Vagina (tissue), 2 donors: Measurements from ENCODE around the gene MRPL24. TPM values are rescaled to one million over a fixed set of nuclear protein-coding genes. Genes with fewer than 3 reads are reported as not detected.

Experiments used
- DNase-seq, 2 donors: peaks; one replicate each; pipeline ENCODE4 v3.0.0-alpha.2; 2017; ENCODE audit errors: extremely low spot score in 2 of 2
- H3K27ac ChIP-seq: fragments of 200-600 bp; sonication (generic); one replicate; pipeline ENCODE4 v1.5.1; 2019
- H3K27me3 ChIP-seq: fragments of 200-600 bp; sonication (generic); one replicate; pipeline ENCODE4 v1.5.1; 2019
- H3K36me3 ChIP-seq, 2 donors: fragments of 200-600 bp; sonication (generic); one replicate each; pipeline ENCODE4 v1.5.1; 2017 to 2019
- H3K4me1 ChIP-seq: fragments of 200-600 bp; sonication (generic); one replicate; pipeline ENCODE4 v1.5.1; 2019
- H3K4me3 ChIP-seq, 2 donors: fragments of 200-600 bp; sonication (generic); 1 replicate in 1 of 2; 2 replicates in 1 of 2; pipeline ENCODE4 v1.5.1; 2016 to 2019
- H3K9me3 ChIP-seq: fragments of 200-600 bp; sonication (generic); one replicate; pipeline ENCODE4 v1.5.1; 2019
- POLR2A ChIP-seq, 2 donors: fragments of 450-650 bp; IDR thresholded peaks; one replicate each; pipeline ENCODE4 v1.6.1; 2017; ENCODE audit warnings: antibody characterized with exemption in 2 of 2, mild to moderate bottlenecking in 2 of 2, moderate library complexity in 2 of 2
- POLR2AphosphoS5 ChIP-seq, 2 donors: sonication (generic); formaldehyde crosslinking; IDR thresholded peaks; one replicate each; pipeline ENCODE4 v1.9.0; 2017; ENCODE audit warnings: antibody characterized with exemption in 2 of 2, mild to moderate bottlenecking in 2 of 2, low read depth in 1 of 2; ENCODE audit not compliant: insufficient read depth in 1 of 2
- intact Hi-C: fragments of 100-400 bp; cut with DNase I; formaldehyde crosslinking; loops from one replicate; pipeline ENCODE4 v1.15.1; 2023
- total RNA-seq: library from RNA; depleted of rRNA; stranded (reverse); fragments of >200 nt; gene quantifications from one replicate; pipeline ENCODE4 v1.2.3, GENCODE V29; 2016
- TF ChIP-seq, protein P1 (sequence below), 3 experiments: fragments of 450-650 bp in 2 of 3; fragments of 200-600 bp in 1 of 3; sonication (generic) in 1 of 3; IDR thresholded peaks; one replicate each; pipeline ENCODE4 v1.5.1; 2017 to 2019; ENCODE audit warnings: antibody characterized with exemption in 3 of 3, mild to moderate bottlenecking in 2 of 3, moderate library complexity in 2 of 3

The MRPL24 gene
- total RNA-seq, 1 donor from 2014 or later, result 40.0 TPM

GRCh38 chr1:156785458-156785857 is 44.6 kb upstream of the MRPL24 start:
- Histone ChIP-seq H3K36me3 (peaks cover 0 to 40% of the 10 kb centered on the region in 2 donors), H3K9me3 (no peaks in the 10 kb centered on the region), H3K4me1 (peaks cover 16% of the 10 kb centered on the region), H3K4me3 (no peak overlapping the region), H3K27ac (no peak overlapping the region), H3K27me3 (no peaks in the 10 kb centered on the region)
- no peak for DNase-seq
- TF ChIP-seq POLR2A (IDR thresholded peaks at IDR 0.05) (no peak), POLR2AphosphoS5 (IDR thresholded peaks at IDR 0.05; ENCODE audit: insufficient read depth in 1 of 2, low read depth in 1 of 2) (no peak)
- TF ChIP-seq, protein P1, sequence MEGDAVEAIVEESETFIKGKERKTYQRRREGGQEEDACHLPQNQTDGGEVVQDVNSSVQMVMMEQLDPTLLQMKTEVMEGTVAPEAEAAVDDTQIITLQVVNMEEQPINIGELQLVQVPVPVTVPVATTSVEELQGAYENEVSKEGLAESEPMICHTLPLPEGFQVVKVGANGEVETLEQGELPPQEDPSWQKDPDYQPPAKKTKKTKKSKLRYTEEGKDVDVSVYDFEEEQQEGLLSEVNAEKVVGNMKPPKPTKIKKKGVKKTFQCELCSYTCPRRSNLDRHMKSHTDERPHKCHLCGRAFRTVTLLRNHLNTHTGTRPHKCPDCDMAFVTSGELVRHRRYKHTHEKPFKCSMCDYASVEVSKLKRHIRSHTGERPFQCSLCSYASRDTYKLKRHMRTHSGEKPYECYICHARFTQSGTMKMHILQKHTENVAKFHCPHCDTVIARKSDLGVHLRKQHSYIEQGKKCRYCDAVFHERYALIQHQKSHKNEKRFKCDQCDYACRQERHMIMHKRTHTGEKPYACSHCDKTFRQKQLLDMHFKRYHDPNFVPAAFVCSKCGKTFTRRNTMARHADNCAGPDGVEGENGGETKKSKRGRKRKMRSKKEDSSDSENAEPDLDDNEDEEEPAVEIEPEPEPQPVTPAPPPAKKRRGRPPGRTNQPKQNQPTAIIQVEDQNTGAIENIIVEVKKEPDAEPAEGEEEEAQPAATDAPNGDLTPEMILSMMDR (IDR thresholded peaks at IDR 0.05), result no peak
- intact Hi-C loops, result loop anchor here (5.0 kb wide), 1 partner anchor 52 kb away; no protein-coding TSS in a partner anchor

DNA sequence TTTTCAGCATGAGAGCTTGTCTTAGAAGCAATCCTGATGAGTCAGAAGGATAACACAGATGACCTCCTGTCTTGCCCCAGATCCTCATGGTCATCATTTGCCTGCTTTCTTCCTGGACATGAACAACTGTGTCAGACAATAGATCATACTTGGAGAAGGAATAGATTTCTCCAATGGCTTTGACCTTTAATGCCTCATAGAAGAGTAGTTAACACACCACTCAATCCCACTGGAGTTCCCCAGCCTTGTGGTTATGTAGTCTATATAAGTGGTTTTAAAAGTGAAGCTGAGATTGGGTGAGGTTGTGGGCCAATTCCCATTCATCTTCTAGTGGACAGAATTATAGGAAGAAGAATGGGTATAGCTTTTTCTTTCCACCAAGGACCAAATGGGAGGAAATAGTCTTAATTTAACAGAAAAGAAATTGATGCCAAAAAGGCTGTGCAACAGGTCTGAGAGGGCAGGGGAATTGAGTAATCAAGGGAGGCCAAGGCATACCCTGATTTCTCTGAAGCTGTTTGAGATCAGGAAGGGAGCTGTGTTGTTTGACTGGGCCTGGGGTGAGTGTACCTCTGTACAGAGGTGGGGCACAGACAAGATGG is 40.8 kb upstream of the MRPL24 start:
- Histone ChIP-seq H3K36me3 (peaks cover 0 to 23% of the 10 kb centered on the region in 2 donors), H3K4me1 (peaks cover 26% of the 10 kb centered on the region), H3K4me3 (no peak overlapping the region), H3K9me3 (no peaks in the 10 kb centered on the region), H3K27ac (no peak overlapping the region), H3K27me3 (no peaks in the 10 kb centered on the region)
- DNase-seq, result no peak
- intact Hi-C loops, result no loop called here
- TF ChIP-seq POLR2AphosphoS5 (IDR thresholded peaks at IDR 0.05; ENCODE audit: insufficient read depth in 1 of 2, low read depth in 1 of 2) (no peak), POLR2A (IDR thresholded peaks at IDR 0.05) (no peak)
- TF ChIP-seq, protein P1 (IDR thresholded peaks at IDR 0.05), result no peak

DNA sequence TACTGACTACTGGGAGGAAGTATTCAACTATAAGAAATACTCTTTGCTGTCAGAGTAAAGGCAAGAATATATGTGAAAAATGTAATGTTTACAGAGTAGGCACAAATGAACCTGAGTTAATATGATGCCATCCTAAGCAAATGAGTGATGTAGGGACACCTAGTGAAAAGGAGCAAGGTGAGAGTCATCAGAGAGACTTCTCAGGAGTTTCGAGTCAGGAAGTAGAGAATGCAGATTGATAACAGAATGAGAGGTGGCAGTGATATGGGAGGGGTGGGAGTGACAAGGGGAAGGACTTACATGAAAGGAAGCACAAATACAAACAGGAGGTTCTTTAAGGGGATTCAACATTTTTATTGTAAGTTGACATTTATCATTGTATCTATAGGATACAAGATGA is 36.7 kb upstream of the MRPL24 start:
- Histone ChIP-seq H3K36me3 (peaks cover 0 to 3% of the 10 kb centered on the region in 2 donors), H3K4me1 (peaks cover 57% of the 10 kb centered on the region), H3K9me3 (no peaks in the 10 kb centered on the region), H3K27ac (no peak overlapping the region), H3K27me3 (no peaks in the 10 kb centered on the region), H3K4me3 (no peak overlapping the region)
- no peak for DNase-seq
- TF ChIP-seq POLR2A (IDR thresholded peaks at IDR 0.05) (no peak), POLR2AphosphoS5 (IDR thresholded peaks at IDR 0.05; ENCODE audit: insufficient read depth in 1 of 2, low read depth in 1 of 2) (no peak)
- TF ChIP-seq, protein P1 (IDR thresholded peaks at IDR 0.05), result no peak
- intact Hi-C loops, result no loop called here

DNA sequence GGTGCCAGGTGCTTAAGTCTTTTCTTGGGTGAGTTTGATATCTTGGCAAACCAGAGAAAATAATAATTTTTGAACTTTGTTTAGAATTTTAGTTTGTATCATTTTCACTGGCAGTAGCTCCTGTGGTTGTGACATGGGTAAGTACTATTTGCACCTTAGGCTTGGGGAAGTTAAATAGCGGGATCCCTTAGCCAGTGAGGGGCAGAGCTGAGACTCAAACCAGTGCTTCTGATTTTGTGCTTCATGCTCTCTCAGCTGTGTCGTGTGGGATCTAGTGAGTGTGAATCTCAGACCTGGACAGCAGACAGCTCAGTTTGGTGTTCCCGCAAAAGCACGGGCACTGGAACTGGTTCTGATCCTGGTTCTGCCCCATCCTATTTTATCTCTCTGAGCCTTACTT is 36.1 kb upstream of the MRPL24 start:
- Histone ChIP-seq H3K4me1 (peaks cover 59% of the 10 kb centered on the region), H3K27ac (no peak overlapping the region), H3K27me3 (no peaks in the 10 kb centered on the region), H3K4me3 (no peak overlapping the region), H3K9me3 (no peaks in the 10 kb centered on the region), H3K36me3 (no peaks in the 10 kb centered on the region)
- TF ChIP-seq POLR2AphosphoS5 (IDR thresholded peaks at IDR 0.05; ENCODE audit: insufficient read depth in 1 of 2, low read depth in 1 of 2), result no peak
- no peak for TF ChIP-seq POLR2A (IDR thresholded peaks at IDR 0.05)
- TF ChIP-seq, protein P1 (IDR thresholded peaks at IDR 0.05), result no peak
- DNase-seq, result no peak
- intact Hi-C loops, result no loop called here

DNA sequence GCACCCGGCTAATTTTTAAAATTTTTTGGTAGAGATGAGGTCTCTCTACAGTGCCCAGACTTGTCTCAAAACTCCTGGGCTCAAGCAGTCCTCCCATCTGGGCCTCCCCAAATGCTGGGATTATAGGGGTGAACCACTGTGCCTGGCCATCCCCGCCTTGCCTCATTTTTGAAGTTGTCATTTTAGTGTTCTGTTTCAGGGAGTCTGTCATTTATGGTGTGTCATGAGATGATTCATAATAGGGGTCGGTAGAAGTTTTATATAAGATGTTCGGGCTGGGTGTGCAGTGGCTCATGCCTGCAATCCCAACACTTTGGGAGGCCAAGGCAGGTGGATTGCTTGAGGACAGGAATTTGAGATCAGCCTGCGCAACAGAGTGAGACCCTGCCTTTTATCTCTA is 34.9 kb upstream of the MRPL24 start:
- Histone ChIP-seq H3K27me3 (no peaks in the 10 kb centered on the region), H3K36me3 (peaks cover 0 to 5% of the 10 kb centered on the region in 2 donors), H3K27ac (no peak overlapping the region), H3K4me3 (no peak overlapping the region), H3K9me3 (no peaks in the 10 kb centered on the region), H3K4me1 (peaks cover 59% of the 10 kb centered on the region)
- intact Hi-C loops, result no loop called here
- TF ChIP-seq, protein P1 (IDR thresholded peaks at IDR 0.05), result no peak
- TF ChIP-seq POLR2AphosphoS5 (IDR thresholded peaks at IDR 0.05; ENCODE audit: insufficient read depth in 1 of 2, low read depth in 1 of 2) (no peak), POLR2A (IDR thresholded peaks at IDR 0.05) (no peak)
- no peak for DNase-seq
